Neural progenitor cell (in vitro differentiated cells): ENCODE measurements around the gene ALDH1L1. TPM values are rescaled to one million over a fixed set of nuclear protein-coding genes. Genes with fewer than 3 reads are reported as not detected.

Experiments
- DNase-seq: peaks from one replicate; pipeline ENCODE4 v3.0.0-alpha.2; 2016; ENCODE audit warnings: low spot score
- H2AFZ ChIP-seq: fragments of 200-600 bp; sonication (generic); replicated peaks from 2 replicates; pipeline ENCODE4 v1.6.1; 2016; ENCODE audit warnings: antibody characterized with exemption
- H3F3A ChIP-seq: fragments of 200-600 bp; sonication (generic); 2 replicates; pipeline ENCODE4 v1.6.1; 2016; ENCODE audit warnings: antibody characterized with exemption, low read depth
- H3K27ac ChIP-seq: fragments of 200-600 bp; sonication (generic); 2 replicates; pipeline ENCODE4 v1.5.1; 2016; ENCODE audit warnings: mild to moderate bottlenecking
- H3K27me3 ChIP-seq: fragments of 200-600 bp; sonication (generic); 2 replicates; pipeline ENCODE4 v1.6.1; 2016; ENCODE audit warnings: mild to moderate bottlenecking, moderate library complexity
- H3K36me3 ChIP-seq: fragments of 200-600 bp; sonication (generic); 2 replicates; pipeline ENCODE4 v1.5.1; 2016
- H3K4me1 ChIP-seq: fragments of 200-600 bp; sonication (generic); 2 replicates; pipeline ENCODE4 v1.6.1; 2016; ENCODE audit warnings: mixed run types
- H3K4me2 ChIP-seq: fragments of 200-600 bp; sonication (generic); 2 replicates; pipeline ENCODE4 v1.6.1; 2016
- H3K4me3 ChIP-seq: fragments of 200-600 bp; sonication (generic); 2 replicates; pipeline ENCODE4 v1.5.1; 2016
- H3K79me2 ChIP-seq: fragments of 200-600 bp; sonication (generic); 2 replicates; pipeline ENCODE4 v1.6.1; 2016; ENCODE audit warnings: low read depth
- H3K9ac ChIP-seq: fragments of 200-600 bp; sonication (generic); 2 replicates; pipeline ENCODE4 v1.6.1; 2016
- H3K9me3 ChIP-seq: fragments of 200-600 bp; sonication (generic); 2 replicates; pipeline ENCODE4 v1.5.1; 2016; ENCODE audit warnings: low read depth
- H4K20me1 ChIP-seq: fragments of 200-600 bp; sonication (generic); 2 replicates; pipeline ENCODE4 v1.6.1; 2016; ENCODE audit warnings: low read depth
- H3K27ac Mint-ChIP-seq: 3 replicates; pipeline ENCODE4 v1.8.0; 2021; ENCODE audit warnings: mixed read lengths
- H3K27me3 Mint-ChIP-seq: 2 replicates; pipeline ENCODE4 v1.8.0; 2022; ENCODE audit warnings: low read depth, mild to moderate bottlenecking, inconsistent platforms, moderate library complexity, mixed read lengths; ENCODE audit not compliant: insufficient read depth
- H3K36me3 Mint-ChIP-seq: 3 replicates; pipeline ENCODE4 v1.8.0; 2021; ENCODE audit warnings: mixed read lengths
- H3K4me1 Mint-ChIP-seq: 3 replicates; pipeline ENCODE4 v1.8.0; 2021; ENCODE audit warnings: mixed read lengths
- H3K4me3 Mint-ChIP-seq: 3 replicates; pipeline ENCODE4 v1.8.0; 2021; ENCODE audit warnings: mild to moderate bottlenecking, moderate library complexity, mixed read lengths
- H3K9me3 Mint-ChIP-seq: 3 replicates; pipeline ENCODE4 v1.8.0; 2020; ENCODE audit warnings: mixed read lengths
- EZH2 ChIP-seq: fragments of 200-600 bp; sonication (generic); IDR thresholded peaks from 2 replicates; pipeline ENCODE4 v1.6.1; 2017; ENCODE audit warnings: antibody characterized with exemption, mild to moderate bottlenecking, moderate library complexity
- EZH2phosphoT487 ChIP-seq: fragments of 200-600 bp; sonication (generic); IDR thresholded peaks from 2 replicates; pipeline ENCODE4 v1.6.1; 2017; ENCODE audit warnings: antibody characterized with exemption
- total RNA-seq: library from RNA; depleted of rRNA; stranded (reverse); fragments of >200 nt; gene quantifications from 2 replicates; pipeline ENCODE4 v1.2.3, GENCODE V29; 2015; ENCODE audit warnings: low replicate concordance
- TF ChIP-seq, protein P1 (sequence below): fragments of 200-600 bp; sonication (generic); IDR thresholded peaks from 2 replicates; pipeline ENCODE4 v1.5.1; 2017; ENCODE audit warnings: antibody characterized with exemption, mild to moderate bottlenecking

The ALDH1L1 gene
- total RNA-seq, 1 donor from 2014 or later: 0.60 TPM

DNA sequence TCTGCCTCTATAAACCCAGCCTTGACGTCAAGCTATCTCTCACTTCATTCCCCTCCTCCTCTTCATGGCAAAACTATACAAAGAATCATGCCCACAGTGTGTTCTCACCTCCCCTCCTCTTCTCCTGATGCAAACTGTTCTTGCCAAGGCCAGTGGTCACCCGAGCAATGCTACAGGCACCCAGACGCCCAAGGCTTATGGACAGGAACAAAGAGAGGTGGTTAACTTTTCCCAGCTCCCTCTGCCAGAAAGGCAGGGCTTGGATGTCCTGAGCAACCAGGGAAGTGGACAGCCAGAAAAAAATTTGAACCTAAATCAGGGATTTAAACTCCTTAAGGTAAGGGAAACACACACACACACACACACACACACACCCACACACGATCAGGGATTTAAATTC, 101.5 kb downstream of the ALDH1L1 start:
- H3K9me3 ChIP-seq: no peaks in the 10 kb centered on the region
- H3K4me2 ChIP-seq: no peak overlapping the region
- Mint-ChIP-seq H3K27ac (no peak overlapping the region), H3K4me1 (peaks cover 4% of the 10 kb centered on the region), H3K4me3 (no peak overlapping the region), H3K9me3 (peaks cover 17% of the 10 kb centered on the region), H3K36me3 (peaks cover 14% of the 10 kb centered on the region), H3K27me3 (peaks cover 3% of the 10 kb centered on the region)
- H2AFZ ChIP-seq: no peak overlapping the region
- no peak overlapping the region for H3K9ac ChIP-seq
- H3K4me1 ChIP-seq: no peaks in the 10 kb centered on the region
- H3K4me3 ChIP-seq: no peak overlapping the region
- no peaks in the 10 kb centered on the region for H3F3A ChIP-seq
- TF ChIP-seq, protein P1, sequence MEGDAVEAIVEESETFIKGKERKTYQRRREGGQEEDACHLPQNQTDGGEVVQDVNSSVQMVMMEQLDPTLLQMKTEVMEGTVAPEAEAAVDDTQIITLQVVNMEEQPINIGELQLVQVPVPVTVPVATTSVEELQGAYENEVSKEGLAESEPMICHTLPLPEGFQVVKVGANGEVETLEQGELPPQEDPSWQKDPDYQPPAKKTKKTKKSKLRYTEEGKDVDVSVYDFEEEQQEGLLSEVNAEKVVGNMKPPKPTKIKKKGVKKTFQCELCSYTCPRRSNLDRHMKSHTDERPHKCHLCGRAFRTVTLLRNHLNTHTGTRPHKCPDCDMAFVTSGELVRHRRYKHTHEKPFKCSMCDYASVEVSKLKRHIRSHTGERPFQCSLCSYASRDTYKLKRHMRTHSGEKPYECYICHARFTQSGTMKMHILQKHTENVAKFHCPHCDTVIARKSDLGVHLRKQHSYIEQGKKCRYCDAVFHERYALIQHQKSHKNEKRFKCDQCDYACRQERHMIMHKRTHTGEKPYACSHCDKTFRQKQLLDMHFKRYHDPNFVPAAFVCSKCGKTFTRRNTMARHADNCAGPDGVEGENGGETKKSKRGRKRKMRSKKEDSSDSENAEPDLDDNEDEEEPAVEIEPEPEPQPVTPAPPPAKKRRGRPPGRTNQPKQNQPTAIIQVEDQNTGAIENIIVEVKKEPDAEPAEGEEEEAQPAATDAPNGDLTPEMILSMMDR: no peak
- no peak for TF ChIP-seq EZH2phosphoT487
- TF ChIP-seq EZH2: no peak
- H3K36me3 ChIP-seq: no peaks in the 10 kb centered on the region
- no peaks in the 10 kb centered on the region for H3K27me3 ChIP-seq
- no peak overlapping the region for H3K27ac ChIP-seq
- H4K20me1 ChIP-seq: no peaks in the 10 kb centered on the region
- H3K79me2 ChIP-seq: peaks cover 6% of the 10 kb centered on the region
- DNase-seq: no peak

- H3K27ac ChIP-seq: no peak overlapping the region
- TF ChIP-seq, protein P1: no peak
- TF ChIP-seq EZH2phosphoT487 (no peak), EZH2 (no peak)
- H3K36me3 ChIP-seq: no peaks in the 10 kb centered on the region
- H3K9ac ChIP-seq: no peak overlapping the region
- H3K4me3 Mint-ChIP-seq: no peak overlapping the region
- H3F3A ChIP-seq: no peaks in the 10 kb centered on the region
- peaks cover 6% of the 10 kb centered on the region for H3K79me2 ChIP-seq
- no peak overlapping the region for H3K27ac Mint-ChIP-seq
- H3K27me3 Mint-ChIP-seq: no peaks in the 10 kb centered on the region
- peaks cover 16% of the 10 kb centered on the region for H3K36me3 Mint-ChIP-seq
- no peak overlapping the region for H3K4me3 ChIP-seq
- no peak overlapping the region for H3K4me2 ChIP-seq
- no peaks in the 10 kb centered on the region for H3K4me1 Mint-ChIP-seq
- H2AFZ ChIP-seq: no peak overlapping the region
- H3K4me1 ChIP-seq: no peaks in the 10 kb centered on the region
- H3K9me3 ChIP-seq: no peaks in the 10 kb centered on the region
- H4K20me1 ChIP-seq: no peaks in the 10 kb centered on the region
- H3K9me3 Mint-ChIP-seq: peaks cover 24% of the 10 kb centered on the region
- no peaks in the 10 kb centered on the region for H3K27me3 ChIP-seq
- DNase-seq: no peak
Observed at GRCh38 chr3:126077754-126078153, 102.6 kb downstream of the ALDH1L1 start.

DNA sequence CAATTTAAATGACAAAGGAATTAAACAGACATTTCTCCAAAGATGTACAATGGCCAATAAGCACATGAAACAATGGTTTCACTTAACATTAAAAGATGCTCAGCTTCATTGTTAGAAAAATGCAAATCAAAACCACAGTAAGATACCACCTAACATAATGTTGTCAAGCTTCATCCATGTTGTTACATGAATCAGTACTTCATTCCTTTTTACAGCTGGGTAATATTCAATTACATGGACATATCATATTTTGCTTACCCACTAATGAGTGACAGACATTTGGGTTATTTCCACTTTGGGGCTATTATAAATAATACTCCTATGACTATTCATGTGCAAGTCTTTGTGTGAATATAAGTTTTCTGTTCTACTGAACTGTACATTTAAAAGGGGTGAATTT, 104.2 kb downstream of the ALDH1L1 start:
- DNase-seq: no peak
- TF ChIP-seq EZH2phosphoT487: no peak
- TF ChIP-seq EZH2: no peak
- TF ChIP-seq, protein P1: no peak
- Histone ChIP-seq H3K27me3 (no peaks in the 10 kb centered on the region), H3K79me2 (peaks cover 6% of the 10 kb centered on the region), H3K9ac (no peak overlapping the region), H3K4me3 (no peak overlapping the region), H3K27ac (no peak overlapping the region), H4K20me1 (no peaks in the 10 kb centered on the region), H2AFZ (no peak overlapping the region), H3K4me1 (no peaks in the 10 kb centered on the region), H3K36me3 (no peaks in the 10 kb centered on the region), H3K4me2 (no peak overlapping the region), H3F3A (no peaks in the 10 kb centered on the region), H3K9me3 (no peaks in the 10 kb centered on the region)
- Mint-ChIP-seq H3K27ac (no peak overlapping the region), H3K36me3 (peaks cover 20% of the 10 kb centered on the region), H3K27me3 (no peaks in the 10 kb centered on the region), H3K4me1 (no peaks in the 10 kb centered on the region), H3K9me3 (peaks cover 23% of the 10 kb centered on the region), H3K4me3 (no peak overlapping the region)
